H9 (cell line): ENCODE measurements around the gene MAP4K3. TPM values are rescaled to one million over a fixed set of nuclear protein-coding genes. Genes with fewer than 3 reads are reported as not detected.

Experiments used
- DNase-seq: peaks from one replicate; pipeline ENCODE4 v3.0.0-alpha.2; 2017
- H2AFZ ChIP-seq: one replicate; pipeline ENCODE4 v1.6.1; 2013; ENCODE audit warnings: mild to moderate bottlenecking, low read length, control low read depth, moderate library complexity
- H2AK5ac ChIP-seq: 2 replicates; pipeline ENCODE4 v1.6.1; 2013; ENCODE audit warnings: low read length, control low read depth, mixed read lengths; ENCODE audit not compliant: insufficient read length
- H2BK120ac ChIP-seq: one replicate; pipeline ENCODE4 v1.6.1; 2013; ENCODE audit warnings: low read depth, mild to moderate bottlenecking, low read length, control low read depth, inconsistent platforms; ENCODE audit not compliant: poor library complexity, severe bottlenecking
- H2BK12ac ChIP-seq: 2 replicates; pipeline ENCODE4 v1.6.1; 2013; ENCODE audit warnings: low read length, control low read depth, mixed read lengths, low read depth; ENCODE audit not compliant: insufficient read length
- H2BK15ac ChIP-seq: 2 replicates; pipeline ENCODE4 v1.6.1; 2013; ENCODE audit warnings: low read depth, low read length, control low read depth
- H2BK20ac ChIP-seq: one replicate; pipeline ENCODE4 v1.6.1; 2013; ENCODE audit warnings: low read depth, mild to moderate bottlenecking, low read length, control low read depth, inconsistent platforms; ENCODE audit not compliant: poor library complexity, severe bottlenecking
- H2BK5ac ChIP-seq: 2 replicates; pipeline ENCODE4 v1.6.1; 2013; ENCODE audit warnings: low read length, control low read depth, mixed read lengths; ENCODE audit not compliant: insufficient read length
- H3K14ac ChIP-seq: 2 replicates; pipeline ENCODE4 v1.6.1; 2013; ENCODE audit warnings: low read length, control low read depth; ENCODE audit not compliant: insufficient read depth
- H3K18ac ChIP-seq: 2 replicates; pipeline ENCODE4 v1.6.1; 2013; ENCODE audit warnings: low read depth, mild to moderate bottlenecking, mixed read lengths, low read length, control low read depth; ENCODE audit not compliant: insufficient read length
- H3K23ac ChIP-seq: 2 replicates; pipeline ENCODE4 v1.6.1; 2013; ENCODE audit warnings: low read length, control low read depth, mixed read lengths, low read depth; ENCODE audit not compliant: insufficient read length
- H3K23me2 ChIP-seq: 2 replicates; pipeline ENCODE4 v1.6.1; 2013; ENCODE audit warnings: low read depth, mild to moderate bottlenecking, mixed read lengths, low read length, control low read depth; ENCODE audit not compliant: insufficient read length, poor library complexity, severe bottlenecking
- H3K27ac ChIP-seq: 2 replicates; pipeline ENCODE4 v1.5.1; 2013; ENCODE audit warnings: low read length, control low read depth, mixed read lengths, low read depth; ENCODE audit not compliant: insufficient read length
- H3K27me3 ChIP-seq: 2 replicates; pipeline ENCODE4 v1.6.1; 2013; ENCODE audit warnings: low read length, control low read depth, inconsistent platforms; ENCODE audit not compliant: insufficient read depth
- H3K4ac ChIP-seq: 2 replicates; pipeline ENCODE4 v1.6.1; 2013; ENCODE audit warnings: low read depth, mild to moderate bottlenecking, control low read depth, inconsistent platforms, low read length, moderate library complexity
- H3K4me1 ChIP-seq: 2 replicates; pipeline ENCODE4 v1.6.1; 2013; ENCODE audit warnings: low read length, control low read depth, inconsistent platforms; ENCODE audit not compliant: insufficient read depth
- H3K4me2 ChIP-seq: 2 replicates; pipeline ENCODE4 v1.6.1; 2013; ENCODE audit warnings: low read length, control low read depth, mixed read lengths; ENCODE audit not compliant: insufficient read length, insufficient read depth
- H3K56ac ChIP-seq: 2 replicates; pipeline ENCODE4 v1.6.1; 2013; ENCODE audit warnings: low read depth, mild to moderate bottlenecking, mixed read lengths, low read length, control low read depth; ENCODE audit not compliant: insufficient read length
- H3K79me1 ChIP-seq: 2 replicates; pipeline ENCODE4 v1.6.1; 2013; ENCODE audit warnings: low read depth, mild to moderate bottlenecking, moderate library complexity, low read length, control low read depth, inconsistent platforms; ENCODE audit not compliant: insufficient read depth, poor library complexity, severe bottlenecking
- H3K79me2 ChIP-seq: 2 replicates; pipeline ENCODE4 v1.6.1; 2013; ENCODE audit warnings: low read length, control low read depth, inconsistent platforms; ENCODE audit not compliant: insufficient read depth
- H3K9ac ChIP-seq: 2 replicates; pipeline ENCODE4 v1.6.1; 2013; ENCODE audit warnings: low read length, control low read depth, mixed read lengths; ENCODE audit not compliant: insufficient read length; ENCODE audit errors: extremely low read depth
- H3K9me3 ChIP-seq: one replicate; pipeline ENCODE4 v1.6.1; 2013; ENCODE audit warnings: low read depth, low read length, inconsistent platforms; ENCODE audit not compliant: control insufficient read depth
- H3T11ph ChIP-seq: one replicate; pipeline ENCODE4 v1.6.1; 2013; ENCODE audit warnings: mild to moderate bottlenecking, low read length, control low read depth, inconsistent platforms
- H4K20me1 ChIP-seq: one replicate; pipeline ENCODE4 v1.6.1; 2013; ENCODE audit not compliant: control insufficient read depth, insufficient read length, insufficient read depth
- H4K5ac ChIP-seq: 2 replicates; pipeline ENCODE4 v1.6.1; 2013; ENCODE audit warnings: low read depth, mild to moderate bottlenecking, mixed read lengths, low read length, control low read depth; ENCODE audit not compliant: insufficient read length
- H4K8ac ChIP-seq: replicated peaks from 2 replicates; pipeline ENCODE4 v1.6.1; 2013; ENCODE audit warnings: low read length, control low read depth, mixed read lengths, low read depth; ENCODE audit not compliant: insufficient read length
- H4K91ac ChIP-seq: 2 replicates; pipeline ENCODE4 v1.6.1; 2013; ENCODE audit warnings: low read depth, mild to moderate bottlenecking, moderate library complexity, mixed read lengths, low read length, control low read depth; ENCODE audit not compliant: insufficient read length
- H3K27ac Mint-ChIP-seq, 3 experiments: 2 replicates in 2 of 3; 3 replicates in 1 of 3; pipeline ENCODE4 v1.8.0; 2020 to 2021; ENCODE audit warnings: mixed read lengths in 3 of 3, mild to moderate bottlenecking in 1 of 3, moderate library complexity in 1 of 3
- H3K27me3 Mint-ChIP-seq: 2 replicates; pipeline ENCODE4 v1.8.0; 2021; ENCODE audit warnings: low read depth, mild to moderate bottlenecking, moderate library complexity, mixed read lengths
- H3K36me3 Mint-ChIP-seq, 3 experiments: 2 replicates in 2 of 3; 3 replicates in 1 of 3; pipeline ENCODE4 v1.8.0; 2020 to 2021; ENCODE audit warnings: low read depth in 3 of 3, mixed read lengths in 3 of 3; ENCODE audit not compliant: insufficient read depth in 1 of 3
- H3K4me1 Mint-ChIP-seq, 2 experiments: 2 replicates each; pipeline ENCODE4 v1.8.0; 2020; ENCODE audit warnings: mixed read lengths in 2 of 2
- H3K4me3 Mint-ChIP-seq, 2 experiments: 2 replicates in 1 of 2; 3 replicates in 1 of 2; pipeline ENCODE4 v1.8.0; 2020 to 2021; ENCODE audit warnings: mild to moderate bottlenecking in 2 of 2, mixed read lengths in 2 of 2, moderate library complexity in 1 of 2
- H3K9me3 Mint-ChIP-seq, 2 experiments: 2 replicates in 1 of 2; 3 replicates in 1 of 2; pipeline ENCODE4 v1.8.0; 2020; ENCODE audit warnings: mild to moderate bottlenecking in 2 of 2, mixed read lengths in 2 of 2, moderate library complexity in 1 of 2
- WGBS: extraction: QIAGEN DNeasy Blood & Tissue Kit; methylation state at CpG from one replicate; pipeline ENCODE4 v1.1.7; 2013; ENCODE audit warnings: missing lambda C conversion rate, low lambda C conversion rate, mixed read lengths; ENCODE audit not compliant: insufficient read length; ENCODE audit errors: extremely low coverage; 5-methylcytosine and 5-hydroxymethylcytosine counted together
- total RNA-seq: library from RNA; stranded (reverse); gene quantifications from 2 replicates; pipeline ENCODE4 v1.2.1, GENCODE V29; 2021
- TF ChIP-seq, protein P1 (sequence below): fragments of 200-600 bp; sonication (generic); conservative IDR thresholded peaks from 3 replicates; pipeline ENCODE4 v1.8.0; 2021; ENCODE audit warnings: antibody characterized with exemption, mild to moderate bottlenecking

Gene MAP4K3
- total RNA-seq, 1 experiment from 2014 or later: 37.9 TPM

DNA sequence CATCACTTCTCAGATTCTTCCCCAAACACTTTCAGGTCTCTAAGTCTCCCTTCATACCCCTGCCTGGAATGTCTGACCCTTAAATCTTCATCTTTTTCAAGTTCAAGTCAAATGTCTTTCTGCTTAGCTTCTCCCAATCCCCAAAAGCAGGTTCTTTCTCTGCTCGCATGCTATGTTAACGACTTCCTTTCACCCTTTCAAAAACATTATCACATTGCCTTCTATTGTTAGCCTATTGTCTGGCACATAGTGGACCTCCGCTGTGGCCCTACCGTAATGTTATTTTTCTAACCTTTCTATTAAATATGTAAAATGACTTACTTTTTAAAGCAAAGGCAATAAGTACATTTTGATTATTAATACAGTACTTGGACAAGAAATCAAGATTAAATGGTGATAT, 195.5 kb downstream of the MAP4K3 start:
- Histone ChIP-seq H4K20me1 (no peaks in the 10 kb centered on the region), H2BK15ac (no peak overlapping the region), H3K9me3 (no peaks in the 10 kb centered on the region), H3K79me2 (no peaks in the 10 kb centered on the region), H3K4me1 (no peaks in the 10 kb centered on the region), H3K27ac (no peak overlapping the region), H2AFZ (no peak overlapping the region), H3K18ac (no peak overlapping the region), H3K56ac (no peak overlapping the region), H3K23ac (no peak overlapping the region), H2BK5ac (no peak overlapping the region), H4K91ac (no peak overlapping the region), H4K5ac (no peak overlapping the region), H3K23me2 (no peaks in the 10 kb centered on the region), H2AK5ac (no peak overlapping the region), H3K4me2 (no peak overlapping the region), H3K14ac (no peak overlapping the region), H3K4ac (no peak overlapping the region), H3K9ac (no peak overlapping the region), H4K8ac (no peak overlapping the region), H2BK120ac (no peak overlapping the region), H3K79me1 (no peaks in the 10 kb centered on the region), H2BK12ac (no peak overlapping the region), H3K27me3 (no peaks in the 10 kb centered on the region), H2BK20ac (no peak overlapping the region), H3T11ph (no peak overlapping the region)
- TF ChIP-seq, protein P1, sequence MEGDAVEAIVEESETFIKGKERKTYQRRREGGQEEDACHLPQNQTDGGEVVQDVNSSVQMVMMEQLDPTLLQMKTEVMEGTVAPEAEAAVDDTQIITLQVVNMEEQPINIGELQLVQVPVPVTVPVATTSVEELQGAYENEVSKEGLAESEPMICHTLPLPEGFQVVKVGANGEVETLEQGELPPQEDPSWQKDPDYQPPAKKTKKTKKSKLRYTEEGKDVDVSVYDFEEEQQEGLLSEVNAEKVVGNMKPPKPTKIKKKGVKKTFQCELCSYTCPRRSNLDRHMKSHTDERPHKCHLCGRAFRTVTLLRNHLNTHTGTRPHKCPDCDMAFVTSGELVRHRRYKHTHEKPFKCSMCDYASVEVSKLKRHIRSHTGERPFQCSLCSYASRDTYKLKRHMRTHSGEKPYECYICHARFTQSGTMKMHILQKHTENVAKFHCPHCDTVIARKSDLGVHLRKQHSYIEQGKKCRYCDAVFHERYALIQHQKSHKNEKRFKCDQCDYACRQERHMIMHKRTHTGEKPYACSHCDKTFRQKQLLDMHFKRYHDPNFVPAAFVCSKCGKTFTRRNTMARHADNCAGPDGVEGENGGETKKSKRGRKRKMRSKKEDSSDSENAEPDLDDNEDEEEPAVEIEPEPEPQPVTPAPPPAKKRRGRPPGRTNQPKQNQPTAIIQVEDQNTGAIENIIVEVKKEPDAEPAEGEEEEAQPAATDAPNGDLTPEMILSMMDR: no peak
- H3K27ac Mint-ChIP-seq: no peak overlapping the region
- H3K36me3 Mint-ChIP-seq: peaks cover 8 to 20% (median 10%) of the 10 kb centered on the region in 3 experiments
- peaks cover 11% of the 10 kb centered on the region in 2 experiments; a peak in 4 of 5 replicates for H3K9me3 Mint-ChIP-seq
- no peaks in the 10 kb centered on the region for H3K27me3 Mint-ChIP-seq
- DNase-seq: no peak
- H3K4me3 Mint-ChIP-seq: peak overlapping the region in 1 of 2 experiments; percentile 8; a peak in 1 of 5 replicates
- H3K4me1 Mint-ChIP-seq: peaks cover 7 to 27% of the 10 kb centered on the region in 2 experiments
- WGBS: no CpG with 5 or more reads among the region's 4 CpGs
